GM18508 (cell line): ENCODE results near the gene BFSP2.
"Not testable (repeated sequence)": the region's sequence is repeated elsewhere in the genome, so short reads cannot be mapped to it uniquely, and the experiment has no call there.

Experiments
- ATAC-seq: cut with Tn5 transposase; IDR thresholded peaks from one replicate; pipeline ENCODE4 v1.9.1; 2021; ENCODE audit warnings: moderate number of reproducible peaks; ENCODE audit not compliant: insufficient read depth, unreplicated experiment

Gene BFSP2

GRCh38 chr3:133505813-133506212 is 106.0 kb downstream of the BFSP2 start:
- no peak for ATAC-seq

- peak; percentile 89 for ATAC-seq
Measured at GRCh38 chr3:133506215-133506901, 106.5 kb downstream of the BFSP2 start.

GRCh38 chr3:133509488-133509887 is 109.6 kb downstream of the BFSP2 start:
- ATAC-seq = no peak

- ATAC-seq = no peak
Measured at GRCh38 chr3:133512416-133513089, 112.7 kb downstream of the BFSP2 start.

GRCh38 chr3:133514418-133514817 is 114.6 kb downstream of the BFSP2 start:
- no peak for ATAC-seq

- ATAC-seq = no peak
Measured at GRCh38 chr3:133515127-133515526, 115.3 kb downstream of the BFSP2 start.

- ATAC-seq = no peak
Measured at GRCh38 chr3:133520286-133520685, 120.4 kb downstream of the BFSP2 start.

- not testable (repeated sequence) for ATAC-seq
Measured at GRCh38 chr3:133520938-133521337, 121.1 kb downstream of the BFSP2 start.

- ATAC-seq = no peak
Measured at GRCh38 chr3:133521946-133522345, 122.1 kb downstream of the BFSP2 start.

GRCh38 chr3:133523758-133524157 is 123.9 kb downstream of the BFSP2 start:
- ATAC-seq = not testable (repeated sequence)
